OCI-LY3 (cell line): ENCODE results near the gene TUNAR.

Experiments
- H2AFZ ChIP-seq: fragments of 200-600, 300-600 bp; shearing (Covaris generic); 2 replicates; pipeline ENCODE4 v1.6.0; 2014; ENCODE audit warnings: antibody characterized with exemption, low read depth, low read length
- H3K27ac ChIP-seq: fragments of 200-600, 300-600 bp; sonication (generic); 2 replicates; pipeline ENCODE4 v1.5.1; 2014; ENCODE audit warnings: mild to moderate bottlenecking, low read length, moderate library complexity, mixed read lengths
- H3K27me3 ChIP-seq: fragments of 200-600, 300-600 bp; sonication (generic); 2 replicates; pipeline ENCODE4 v1.6.1; 2014; ENCODE audit warnings: low read depth, low read length, mixed read lengths
- H3K36me3 ChIP-seq: fragments of 200-600, 300-600 bp; sonication (generic); replicated peaks from 2 replicates; pipeline ENCODE3; 2014; ENCODE audit warnings: low read depth, low read length, mixed read lengths
- H3K4me1 ChIP-seq: fragments of 300-600, 200-600 bp; sonication (generic); 2 replicates; pipeline ENCODE4 v1.6.1; 2014; ENCODE audit warnings: low read length, mixed read lengths
- H3K4me2 ChIP-seq: fragments of 200-600, 300-600 bp; sonication (generic); 2 replicates; pipeline ENCODE4 v1.6.1; 2014; ENCODE audit warnings: low read length, mixed read lengths
- H3K4me3 ChIP-seq: fragments of 300-600, 200-600 bp; sonication (generic); 2 replicates; pipeline ENCODE4 v1.5.1; 2014; ENCODE audit warnings: antibody characterized with exemption, mild to moderate bottlenecking, low read length, moderate library complexity
- H3K79me2 ChIP-seq: fragments of 300-600, 200-600 bp; shearing (Covaris generic); 2 replicates; pipeline ENCODE4 v1.6.1; 2014; ENCODE audit warnings: mild to moderate bottlenecking, low read length, mixed read lengths
- H3K9ac ChIP-seq: fragments of 300-600, 200-600 bp; shearing (Covaris generic); 2 replicates; pipeline ENCODE4 v1.6.0; 2014; ENCODE audit warnings: mild to moderate bottlenecking, low read length, moderate library complexity
- H3K9me3 ChIP-seq: fragments of 200-600, 300-600 bp; shearing (Covaris generic); 2 replicates; pipeline ENCODE4 v1.6.1; 2014; ENCODE audit warnings: low read length, mixed read lengths; ENCODE audit not compliant: insufficient read depth
- H4K20me1 ChIP-seq: fragments of 200-600, 300-600 bp; sonication (generic); 2 replicates; pipeline ENCODE4 v1.6.1; 2016; ENCODE audit warnings: low read length, mixed read lengths; ENCODE audit not compliant: insufficient read depth
- CTCF ChIP-seq: fragments of 200-600, 300-600 bp; sonication (generic); IDR thresholded peaks from 2 replicates; pipeline ENCODE4 v1.5.1; 2014; ENCODE audit warnings: antibody characterized with exemption, low read length, low read depth
- EZH2phosphoT487 ChIP-seq: fragments of 200-600 bp; shearing (Covaris generic); IDR thresholded peaks from 2 replicates; pipeline ENCODE4 v1.6.1; 2018; ENCODE audit warnings: antibody characterized with exemption, mixed run types, low read depth

TUNAR gene

DNA sequence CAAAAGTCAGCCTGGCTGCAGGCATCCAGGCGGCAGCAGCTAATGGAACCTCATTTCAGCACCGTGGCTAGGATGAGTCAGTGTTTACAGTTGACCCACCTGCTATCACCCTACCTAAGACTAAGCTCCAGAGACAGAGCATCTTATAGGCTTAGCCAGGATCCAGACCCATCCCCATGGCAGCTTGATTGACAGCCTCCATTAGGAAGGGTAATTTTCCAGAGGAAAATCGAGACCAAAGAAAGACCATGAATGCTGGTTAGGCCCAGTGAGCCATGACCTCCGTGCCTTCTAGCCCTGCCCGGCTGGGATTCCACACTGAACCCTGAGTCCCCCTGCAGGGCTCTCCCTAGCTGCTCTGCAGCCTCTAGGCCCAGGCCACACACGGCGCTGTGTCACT is 38.7 kb downstream of the TUNAR start:
- Histone ChIP-seq H3K9me3 (no peaks in the 10 kb centered on the region), H3K9ac (no peak overlapping the region), H3K79me2 (no peaks in the 10 kb centered on the region), H3K36me3 (no peaks in the 10 kb centered on the region), H3K27ac (no peak overlapping the region), H3K4me1 (no peaks in the 10 kb centered on the region), H3K4me3 (no peak overlapping the region), H2AFZ (no peak overlapping the region), H4K20me1 (no peaks in the 10 kb centered on the region), H3K27me3 (peaks cover 7% of the 10 kb centered on the region; the same call in 1 of the 2 replicates), H3K4me2 (no peak overlapping the region)
- TF ChIP-seq CTCF (no peak), EZH2phosphoT487 (no peak)

GRCh38 chr14:95918466-95918865 is 41.8 kb downstream of the TUNAR start:
- Histone ChIP-seq H4K20me1 (no peaks in the 10 kb centered on the region), H3K27ac (no peak overlapping the region), H2AFZ (no peak overlapping the region), H3K4me2 (no peak overlapping the region), H3K79me2 (no peaks in the 10 kb centered on the region), H3K4me1 (no peaks in the 10 kb centered on the region), H3K9me3 (no peaks in the 10 kb centered on the region), H3K4me3 (no peak overlapping the region), H3K36me3 (no peaks in the 10 kb centered on the region), H3K9ac (no peak overlapping the region), H3K27me3 (peaks cover 12% of the 10 kb centered on the region; the same call in 1 of the 2 replicates)
- no peak for TF ChIP-seq EZH2phosphoT487
- TF ChIP-seq CTCF: no peak

GRCh38 chr14:95920769-95921438 is 44.3 kb downstream of the TUNAR start:
- Histone ChIP-seq H3K36me3 (no peaks in the 10 kb centered on the region), H3K4me1 (no peaks in the 10 kb centered on the region), H3K27ac (no peak overlapping the region), H2AFZ (no peak overlapping the region), H3K4me2 (no peak overlapping the region), H3K79me2 (no peaks in the 10 kb centered on the region), H3K4me3 (no peak overlapping the region), H3K9ac (no peak overlapping the region), H3K27me3 (peaks cover 20% of the 10 kb centered on the region; the same call in 1 of the 2 replicates), H3K9me3 (no peaks in the 10 kb centered on the region), H4K20me1 (no peaks in the 10 kb centered on the region)
- TF ChIP-seq EZH2phosphoT487: no peak
- no peak for TF ChIP-seq CTCF

GRCh38 chr14:95922080-95922479 is 45.4 kb downstream of the TUNAR start:
- H3K4me3 ChIP-seq: no peak overlapping the region
- H3K79me2 ChIP-seq: no peaks in the 10 kb centered on the region
- no peak overlapping the region for H2AFZ ChIP-seq
- no peak overlapping the region for H3K4me2 ChIP-seq
- no peaks in the 10 kb centered on the region for H3K4me1 ChIP-seq
- peaks cover 29% of the 10 kb centered on the region for H3K27me3 ChIP-seq
- no peaks in the 10 kb centered on the region for H3K36me3 ChIP-seq
- no peak overlapping the region for H3K9ac ChIP-seq
- no peak for TF ChIP-seq EZH2phosphoT487
- no peak for TF ChIP-seq CTCF
- H3K27ac ChIP-seq: no peak overlapping the region
- no peaks in the 10 kb centered on the region for H4K20me1 ChIP-seq
- no peaks in the 10 kb centered on the region for H3K9me3 ChIP-seq
